ENCODE data around the gene BBX.
A peak's percentile ranks its signal among the peaks of the same experiment; 100 is the strongest.

Gene BBX

DNA sequence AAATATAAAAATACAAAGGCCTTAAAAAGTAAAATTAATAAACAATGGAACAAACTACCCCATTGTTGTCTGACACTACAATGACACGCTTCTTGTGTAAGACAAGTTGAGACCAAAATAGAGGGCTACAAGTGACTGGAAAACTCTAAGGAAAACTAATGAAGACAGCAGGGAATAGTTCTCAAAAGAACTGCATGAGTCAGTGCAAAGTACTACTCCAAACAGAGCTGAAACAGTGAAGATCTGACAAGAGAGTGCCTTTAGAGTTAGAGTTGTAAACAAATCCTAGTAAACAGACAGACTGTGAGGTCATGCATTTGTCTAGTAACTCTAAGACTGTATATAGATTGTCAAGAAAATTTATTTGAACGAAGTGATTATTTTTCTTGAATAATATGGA lies 233.9 kb downstream of the BBX start:
- no peak for DNase-seq

DNA sequence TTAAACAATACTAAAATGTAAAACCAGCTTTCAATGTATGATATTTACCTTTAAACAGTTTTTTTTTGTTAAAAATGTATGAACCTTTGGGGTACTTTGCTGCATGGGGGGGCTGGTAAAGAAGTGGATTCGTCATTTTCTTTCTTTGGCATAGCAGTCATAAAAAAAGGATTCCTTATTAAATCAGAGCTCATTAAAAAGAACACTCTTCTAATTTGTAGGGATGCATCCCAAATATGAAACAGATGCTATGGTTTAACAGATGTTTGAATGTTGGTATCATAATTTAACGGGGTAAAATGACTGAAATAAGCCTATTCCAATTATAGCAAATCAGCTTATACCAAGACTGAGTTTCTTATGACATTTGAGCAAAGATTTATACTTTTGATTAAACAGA lies 234.4 kb downstream of the BBX start:
- no peak for DNase-seq

- DNase-seq: no peak
These were observed 237.4 kb downstream of the BBX start for GRCh38 chr3:107760144-107760543.

GRCh38 chr3:107761391-107761790 lies 238.6 kb downstream of the BBX start:
- no peak for DNase-seq

DNA sequence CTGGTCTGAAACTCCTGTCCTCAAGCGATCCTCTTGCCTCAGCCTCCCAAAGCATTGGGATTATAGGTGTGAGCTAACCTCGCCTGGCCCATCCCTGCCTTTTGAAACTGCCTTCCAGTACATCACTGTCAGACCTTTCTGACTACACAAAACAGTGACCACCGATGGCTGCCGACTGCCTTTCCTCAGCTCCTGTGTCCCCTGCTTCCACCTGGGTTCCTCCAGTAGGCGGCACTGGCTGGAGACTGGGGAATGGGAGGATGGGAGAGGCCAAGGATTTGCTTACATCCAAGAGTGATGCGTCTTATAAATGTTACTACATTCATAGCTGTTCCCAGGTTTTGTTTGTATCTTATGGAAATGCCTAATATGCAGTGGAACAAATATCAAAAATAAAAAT lies 242.8 kb downstream of the BBX start:
- no peak for DNase-seq

DNA sequence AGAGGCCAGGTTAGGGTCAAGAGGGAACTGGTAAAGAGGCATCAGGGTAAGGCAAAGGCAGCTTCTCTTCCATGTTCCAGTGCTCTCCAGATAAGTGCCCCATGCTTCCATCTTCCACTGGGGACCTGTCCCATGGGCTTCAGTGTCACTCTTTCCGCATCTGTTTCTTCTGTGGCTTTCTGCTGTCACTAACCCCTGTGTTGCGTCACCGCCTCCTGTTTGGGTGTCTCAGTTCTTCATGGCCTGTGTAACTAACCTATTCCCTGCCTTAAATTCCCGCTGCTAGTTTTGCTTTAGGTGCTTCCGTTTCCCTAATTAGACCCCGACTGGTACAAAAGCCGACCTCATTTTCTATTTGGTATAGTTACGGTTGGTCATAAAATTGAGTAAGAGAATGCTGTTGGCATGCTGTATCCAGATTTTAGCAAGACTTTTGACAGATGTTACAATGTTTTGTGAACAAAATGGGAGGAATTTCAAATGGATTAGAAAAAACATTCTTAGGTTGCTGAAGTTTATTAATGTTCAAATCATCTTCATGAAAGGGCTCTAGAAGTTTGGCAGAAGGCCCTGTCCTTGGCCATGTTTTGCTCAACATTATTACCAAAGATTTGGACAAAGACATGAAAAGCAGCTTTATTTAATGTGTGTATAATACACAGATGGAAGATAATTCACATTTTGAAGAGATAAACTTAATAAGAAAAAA lies 245.3 kb downstream of the BBX start:
- no peak for DNase-seq

- no peak for DNase-seq
These were observed 247.1 kb downstream of the BBX start for GRCh38 chr3:107769882-107770281.

DNA sequence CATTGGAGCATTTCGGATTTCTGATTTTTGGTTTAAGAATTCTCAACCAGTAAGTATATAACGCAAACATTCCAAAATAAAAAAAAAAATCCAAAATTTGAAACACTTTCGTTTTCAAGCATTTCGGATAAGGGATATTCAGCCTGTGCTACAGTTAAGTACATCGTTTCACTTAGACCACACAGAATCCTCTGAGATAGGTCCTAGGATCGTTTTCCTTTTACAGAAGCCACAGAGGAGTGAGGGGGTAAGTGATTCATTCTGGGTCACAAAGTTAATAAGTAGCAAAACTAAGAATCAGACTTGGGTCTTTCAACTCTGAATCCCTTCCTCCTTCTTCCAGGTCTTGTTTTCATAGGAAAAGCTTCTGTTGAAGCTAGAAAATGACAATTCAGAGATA lies 249.3 kb downstream of the BBX start:
- no peak for DNase-seq

- DNase-seq: no peak
These were observed 253.2 kb downstream of the BBX start for GRCh38 chr3:107775974-107776373.

DNA sequence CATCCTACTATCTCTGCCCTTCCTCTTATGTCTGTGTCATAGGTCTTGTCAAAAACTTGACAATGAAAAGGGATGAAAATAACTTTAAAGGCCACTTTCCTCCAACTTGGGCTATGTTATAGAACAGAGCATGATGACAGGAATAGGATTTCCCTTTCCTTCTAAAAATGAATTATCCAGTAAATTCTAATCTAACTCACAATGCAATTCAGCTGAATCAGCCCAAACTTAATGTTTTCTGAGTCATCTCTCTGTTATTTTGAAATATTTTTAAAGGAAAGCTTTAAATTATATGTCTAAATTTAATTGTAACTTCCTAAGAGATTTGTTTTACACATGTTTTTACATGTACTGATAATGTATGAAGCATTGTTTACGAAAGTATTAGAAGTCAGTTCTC lies 258.5 kb downstream of the BBX start:
- DNase-seq: peak; percentile 3

GRCh38 chr3:107782054-107782453 lies 259.3 kb downstream of the BBX start:
- no peak for DNase-seq

DNA sequence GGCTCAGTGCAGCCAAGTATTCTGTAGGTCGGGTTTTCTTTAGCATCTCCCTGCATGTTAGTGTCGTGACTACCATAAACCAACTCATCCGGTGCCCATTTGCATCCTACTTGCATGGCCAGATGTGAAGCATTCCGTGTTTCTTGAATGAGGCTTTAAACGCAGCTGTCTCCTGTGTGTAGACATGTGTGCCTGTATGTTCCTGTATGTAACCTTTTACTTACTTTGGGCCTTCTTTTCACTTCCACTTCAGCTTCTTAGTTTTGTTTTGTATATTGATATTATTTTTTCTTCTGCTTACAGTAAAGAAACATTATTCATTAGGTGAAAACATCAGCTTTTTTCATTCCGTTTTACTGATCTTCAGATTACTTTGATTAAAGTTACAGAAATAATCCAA lies 267.9 kb downstream of the BBX start:
- DNase-seq: no peak

- no peak for DNase-seq
These were observed 268.3 kb downstream of the BBX start for GRCh38 chr3:107791027-107791426.

DNA sequence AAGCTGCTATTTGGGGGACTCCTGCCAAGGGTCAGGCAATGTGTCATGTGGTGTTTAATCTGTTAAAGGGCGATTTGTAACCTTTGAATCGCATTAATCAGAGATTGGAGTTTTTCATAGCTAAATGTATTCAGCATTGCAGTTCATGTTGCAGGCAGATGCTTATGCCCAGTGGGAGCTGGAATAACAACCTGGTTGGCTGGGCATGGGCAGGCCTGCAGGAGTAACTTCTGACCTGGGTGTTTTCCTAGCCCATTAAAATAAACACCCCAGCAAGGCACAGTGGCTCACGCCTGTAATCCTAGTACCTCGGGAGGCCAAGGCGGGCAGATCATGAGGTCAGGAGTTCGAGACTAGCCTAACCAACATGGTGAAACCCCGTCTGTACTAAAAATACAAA lies 268.7 kb downstream of the BBX start:
- DNase-seq: no peak

- DNase-seq: no peak
These were observed 272.1 kb downstream of the BBX start for GRCh38 chr3:107794664-107795443.

GRCh38 chr3:107795514-107796094 lies 272.8 kb downstream of the BBX start:
- no peak for DNase-seq

GRCh38 chr3:107796791-107797190 lies 274.0 kb downstream of the BBX start:
- DNase-seq: peak; percentile 56

- DNase-seq: no peak
These were observed 274.8 kb downstream of the BBX start for GRCh38 chr3:107797586-107797985.

DNA sequence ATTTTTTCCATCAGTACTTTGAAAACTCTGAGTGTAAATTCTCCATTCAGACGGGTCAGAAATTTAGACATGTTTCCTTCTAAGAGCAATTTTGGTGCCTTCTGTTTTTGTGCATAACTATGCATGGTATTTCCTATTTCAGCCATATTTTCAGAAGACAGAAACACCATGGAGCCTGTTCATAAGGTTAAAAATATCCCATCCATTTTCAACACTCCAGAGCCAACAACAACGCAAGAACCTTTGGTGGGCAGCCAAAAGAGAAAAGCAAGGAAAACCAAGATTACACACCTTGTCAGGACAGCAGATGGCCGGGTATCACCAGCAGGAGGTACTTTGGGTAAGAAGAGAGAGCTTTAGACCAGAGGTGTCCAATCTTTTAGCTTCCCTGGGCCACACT lies 275.6 kb downstream of the BBX start:
- peak; percentile 22 for DNase-seq

DNA sequence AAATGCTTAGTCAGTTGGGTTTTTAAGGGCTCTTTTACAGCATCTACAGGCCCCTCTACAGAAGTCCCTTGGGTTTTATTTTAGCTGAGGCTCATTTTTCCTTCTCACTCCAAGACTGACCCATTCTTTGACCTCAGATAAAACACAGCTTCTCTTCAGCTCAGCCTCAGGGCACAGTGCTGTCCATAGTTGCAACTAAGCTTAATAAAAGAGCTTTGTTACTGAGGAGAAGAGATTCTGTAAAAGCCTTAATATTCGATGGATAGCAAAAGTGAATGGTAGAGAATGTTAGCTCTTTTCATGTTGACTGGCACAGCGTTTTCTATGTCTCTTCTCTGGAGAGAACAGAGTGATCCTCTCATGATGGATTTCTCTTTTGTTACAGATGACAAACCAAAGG lies 277.9 kb downstream of the BBX start:
- DNase-seq: no peak

- DNase-seq: no peak
These were observed 280.4 kb downstream of the BBX start for GRCh38 chr3:107803170-107803569.

- DNase-seq: no peak
These were observed 283.3 kb downstream of the BBX start for GRCh38 chr3:107806021-107806420.

DNA sequence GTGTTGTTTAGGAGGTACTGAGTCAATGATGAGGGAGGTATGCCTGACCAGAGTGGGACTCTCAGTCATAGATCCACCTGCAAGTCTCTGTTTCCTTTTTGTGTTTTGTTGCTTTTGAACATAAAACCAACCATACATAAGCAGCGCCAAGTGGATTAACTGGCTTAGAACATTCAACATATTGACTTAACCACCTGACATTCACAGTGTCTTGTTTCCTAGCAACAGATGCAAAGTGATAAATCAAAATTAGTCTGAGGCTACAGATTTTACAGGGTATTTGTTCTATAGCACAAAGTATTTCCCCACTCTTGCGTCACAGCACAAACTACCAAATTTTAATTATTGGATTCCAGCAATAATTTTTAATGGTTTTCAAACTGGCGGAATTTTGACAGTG lies 283.8 kb downstream of the BBX start:
- no peak for DNase-seq
